Measurements from ENCODE around the gene ARHGAP5. TPM values are rescaled to one million over a fixed set of nuclear protein-coding genes. Genes with fewer than 3 reads are reported as not detected.

ARHGAP5 gene
- total and polyA plus RNA-seq, 2 donors (not counting 3 experiments of a cell fraction or from before 2014, with no cell fraction given) = 4.3 to 36.2 TPM

- Histone ChIP-seq H3K36me3 (ENCODE audit: control insufficient read depth in 2 of 2, extremely low read depth in 1 of 2, insufficient read depth in 2 of 2, low read length in 2 of 2) (no peaks in the 10 kb centered on the region), H4K20me1 (replicated peaks; ENCODE audit: control insufficient read depth, extremely low read depth, insufficient read depth, low read length) (no peaks in the 10 kb centered on the region), H3K9me3 (replicated peaks; ENCODE audit: control insufficient read depth, insufficient read depth, low read length) (no peaks in the 10 kb centered on the region), H3K4me2 (ENCODE audit: insufficient read depth, low read length) (no peak overlapping the region), H3K4me3 (replicated peaks in 1 of 3; ENCODE audit: insufficient read depth in 1 of 3, low read depth in 1 of 3, low read length in 3 of 3) (no peak overlapping the region), H3K9ac (replicated peaks; ENCODE audit: extremely low read depth, insufficient read depth, low read length) (no peak overlapping the region), H3K4me1 (ENCODE audit: control insufficient read depth, extremely low read depth, insufficient read depth, low read length) (no peaks in the 10 kb centered on the region), H3K27me3 (ENCODE audit: control insufficient read depth in 2 of 2, insufficient read depth in 2 of 2, low read length in 2 of 2) (peaks cover 0 to 4% of the 10 kb centered on the region in 2 experiments), H3K79me2 (ENCODE audit: control insufficient read depth, insufficient read depth, low read length) (no peaks in the 10 kb centered on the region), H3K9me1 (replicated peaks; ENCODE audit: control insufficient read depth, extremely low read depth, insufficient read depth, low read length) (no peaks in the 10 kb centered on the region), H3K27ac (ENCODE audit: insufficient read depth, low read depth, low read length) (no peak overlapping the region), H2AFZ (ENCODE audit: low read depth, low read length) (no peak overlapping the region)
- ChIA-PET POLR2A (no interaction called here), CTCF (interaction anchor here (1.2 kb wide), 1 partner anchor 19 kb away, joined by 3 read pairs; no protein-coding TSS in a partner anchor)
- no peak for DNase-seq (ENCODE audit: low read depth, low spot score)
- FAIRE-seq = no peak
- dilution Hi-C loops (cut with MboI; ENCODE audit: extremely low pct_ligation_motif_present, low sequenced_read_pairs) = no loop called here
- BruUV-seq (replicated peaks) = no TSS peak
- intact Hi-C loops (cut with micrococcal nuclease) = no loop called here
- TF ChIP-seq FOS (IDR thresholded peaks at IDR 0.05; ENCODE audit: borderline replicate concordance, insufficient read depth, low read length) = no peak
- no peak for TF ChIP-seq MAX (IDR thresholded peaks at IDR 0.05; ENCODE audit: insufficient read depth, insufficient read length)
- no peak for TF ChIP-seq MYC (IDR thresholded peaks at IDR 0.05; ENCODE audit: low read depth, low read length)
- no peak for TF ChIP-seq GATA2 (IDR thresholded peaks at IDR 0.05; ENCODE audit: insufficient read depth, insufficient read length, low read depth, low read length)
- TF ChIP-seq JUN (IDR thresholded peaks at IDR 0.05; ENCODE audit: borderline replicate concordance, insufficient read depth, insufficient read length, low read depth) = no peak
Observed at GRCh38 chr14:32038876-32039275, 38.2 kb upstream of the ARHGAP5 start.

- Histone ChIP-seq H3K79me2 (ENCODE audit: control insufficient read depth, insufficient read depth, low read length) (no peaks in the 10 kb centered on the region), H3K4me2 (ENCODE audit: insufficient read depth, low read length) (no peak overlapping the region), H3K4me1 (ENCODE audit: control insufficient read depth, extremely low read depth, insufficient read depth, low read length) (no peaks in the 10 kb centered on the region), H3K9ac (replicated peaks; ENCODE audit: extremely low read depth, insufficient read depth, low read length) (no peak overlapping the region), H3K27me3 (ENCODE audit: control insufficient read depth in 2 of 2, insufficient read depth in 2 of 2, low read length in 2 of 2) (peaks cover 0 to 4% of the 10 kb centered on the region in 2 experiments), H3K9me3 (replicated peaks; ENCODE audit: control insufficient read depth, insufficient read depth, low read length) (no peaks in the 10 kb centered on the region), H3K9me1 (replicated peaks; ENCODE audit: control insufficient read depth, extremely low read depth, insufficient read depth, low read length) (no peaks in the 10 kb centered on the region), H2AFZ (ENCODE audit: low read depth, low read length) (no peak overlapping the region), H3K27ac (ENCODE audit: insufficient read depth, low read depth, low read length) (no peak overlapping the region), H3K36me3 (ENCODE audit: control insufficient read depth in 2 of 2, extremely low read depth in 1 of 2, insufficient read depth in 2 of 2, low read length in 2 of 2) (no peaks in the 10 kb centered on the region), H3K4me3 (replicated peaks in 1 of 3; ENCODE audit: insufficient read depth in 1 of 3, low read depth in 1 of 3, low read length in 3 of 3) (no peak overlapping the region), H4K20me1 (replicated peaks; ENCODE audit: control insufficient read depth, extremely low read depth, insufficient read depth, low read length) (no peaks in the 10 kb centered on the region)
- no peak for FAIRE-seq
- no TSS peak for BruUV-seq (replicated peaks)
- dilution Hi-C loops (cut with MboI; ENCODE audit: extremely low pct_ligation_motif_present, low sequenced_read_pairs) (no loop called here), intact Hi-C loops (cut with micrococcal nuclease) (no loop called here)
- no peak for DNase-seq (ENCODE audit: low read depth, low spot score)
- no peak for TF ChIP-seq EZH2 (IDR thresholded peaks at IDR 0.05; ENCODE audit: borderline replicate concordance, low read depth, low read length, severe bottlenecking)
- no peak for TF ChIP-seq FOS (IDR thresholded peaks at IDR 0.05; ENCODE audit: borderline replicate concordance, insufficient read depth, low read length)
- TF ChIP-seq GATA2 (IDR thresholded peaks at IDR 0.05; ENCODE audit: insufficient read depth, insufficient read length, low read depth, low read length) = no peak
- no peak for TF ChIP-seq CTCF (IDR thresholded peaks at IDR 0.05; ENCODE audit: extremely low read depth in 1 of 2, insufficient read depth in 1 of 2, low read depth in 1 of 2, low read length in 2 of 2)
- no peak for TF ChIP-seq JUN (IDR thresholded peaks at IDR 0.05; ENCODE audit: borderline replicate concordance, insufficient read depth, insufficient read length, low read depth)
- no peak for TF ChIP-seq POLR2AphosphoS5 (IDR thresholded peaks at IDR 0.05; ENCODE audit: insufficient read depth, low read depth, low read length)
- no peak for TF ChIP-seq MAX (IDR thresholded peaks at IDR 0.05; ENCODE audit: insufficient read depth, insufficient read length)
- no peak for TF ChIP-seq POLR2A (IDR thresholded peaks at IDR 0.05; ENCODE audit: low read depth, low read length)
- TF ChIP-seq MYC (IDR thresholded peaks at IDR 0.05; ENCODE audit: low read depth, low read length) = no peak
- POLR2A ChIA-PET = no interaction called here
- CTCF ChIA-PET = interaction anchor here (1.2 kb wide), 1 partner anchor 19 kb away, joined by 3 read pairs; no protein-coding TSS in a partner anchor
Observed at GRCh38 chr14:32039401-32040030, 37.6 kb upstream of the ARHGAP5 start.
